Peyer's patch (tissue), 4 donors: ENCODE results near the gene ITSN1.

Experiments used
- CTCF ChIP-seq, 6 experiments: fragments of 450-650 bp in 4 of 6; fragments of 200-600 bp in 2 of 6; sonication (generic) in 1 of 6; IDR thresholded peaks; one replicate each; pipeline ENCODE4 v1.5.1; 2017 to 2019; ENCODE audit warnings: antibody characterized with exemption in 6 of 6, mild to moderate bottlenecking in 3 of 6, moderate library complexity in 1 of 6
- POLR2A ChIP-seq, 2 donors: fragments of 450-650 bp; IDR thresholded peaks; one replicate each; pipeline ENCODE4 v1.5.1; 2017; ENCODE audit warnings: antibody characterized with exemption in 2 of 2, mild to moderate bottlenecking in 2 of 2, moderate library complexity in 2 of 2

DNA sequence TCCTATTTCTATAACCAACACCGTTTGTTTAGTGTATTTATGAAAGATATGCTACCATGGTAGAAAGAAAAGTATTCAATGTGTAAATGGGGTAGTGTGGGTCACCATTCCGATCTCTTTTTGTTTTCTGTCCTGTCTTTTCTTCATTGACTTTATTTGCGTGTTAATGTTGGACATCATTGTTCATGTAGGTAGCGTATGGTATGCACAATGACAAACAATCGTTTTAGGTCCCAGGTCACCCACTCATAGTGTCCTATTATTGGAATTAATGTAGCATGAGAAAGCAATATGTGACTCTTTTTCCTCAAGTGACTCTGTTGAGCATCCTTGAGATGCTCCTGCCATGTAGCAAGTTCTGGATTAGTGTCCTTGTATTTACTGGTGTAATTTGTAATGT lies 247.9 kb downstream of the ITSN1 start:
- TF ChIP-seq POLR2A (IDR thresholded peaks at IDR 0.05) (no peak), CTCF (IDR thresholded peaks at IDR 0.05) (no peak)
